ENCODE measurements around the gene NUAK1. TPM values are rescaled to one million over a fixed set of nuclear protein-coding genes. Genes with fewer than 3 reads are reported as not detected.

The NUAK1 gene
- total RNA-seq, 1 experiment from 2014 or later: 1.3 TPM

DNA sequence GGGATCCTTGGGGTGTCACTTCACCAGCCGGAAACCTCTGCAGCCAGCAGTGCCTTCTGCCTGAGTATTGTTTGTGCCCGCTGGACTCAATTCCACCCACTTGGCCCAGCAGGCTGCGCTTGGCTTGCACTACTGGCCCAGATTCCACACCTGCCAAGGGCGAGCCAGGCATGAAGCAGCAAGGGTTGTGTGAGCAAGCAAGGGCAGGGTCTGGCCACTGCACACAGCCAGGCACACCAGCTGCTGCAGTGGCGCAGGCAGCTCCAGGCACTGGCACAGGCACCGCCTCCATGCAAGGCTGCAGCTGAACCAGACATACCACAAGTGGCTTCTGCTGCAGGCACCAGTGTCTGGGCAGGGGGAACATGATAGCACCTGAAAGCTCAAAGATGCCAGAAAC is 99.5 kb downstream of the NUAK1 start:
- ChIA-PET CTCF (no interaction called here), POLR2A (ENCODE audit: low non-redundant PET) (no interaction called here)
- no TSS peak for BruUV-seq (replicated peaks)
- Histone ChIP-seq H3K27me3 (replicated peaks; ENCODE audit: insufficient read depth, low read depth, low read length, poor library complexity) (no peaks in the 10 kb centered on the region), H3K27ac (ENCODE audit: low read depth, low read length, poor library complexity, severe bottlenecking) (no peak overlapping the region), H3K4me1 (ENCODE audit: insufficient read depth, low read length, poor library complexity, severe bottlenecking) (no peaks in the 10 kb centered on the region), H3K9me3 (ENCODE audit: low read depth, low read length, poor library complexity, severe bottlenecking) (no peaks in the 10 kb centered on the region), H3K36me3 (ENCODE audit: insufficient read depth, low read length, poor library complexity, severe bottlenecking) (no peaks in the 10 kb centered on the region), H3K4me3 (ENCODE audit: low read depth, low read length, poor library complexity, severe bottlenecking) (no peak overlapping the region)
- intact Hi-C loops (cut with micrococcal nuclease; ENCODE audit: unreplicated experiment): no loop called here
- DNase-seq (ENCODE audit: low spot score): no peak
- TF ChIP-seq EZH2 (IDR thresholded peaks at IDR 0.05; ENCODE audit: borderline replicate concordance, low read depth, low read length, poor library complexity, severe bottlenecking): no peak
- TF ChIP-seq, protein P1, sequence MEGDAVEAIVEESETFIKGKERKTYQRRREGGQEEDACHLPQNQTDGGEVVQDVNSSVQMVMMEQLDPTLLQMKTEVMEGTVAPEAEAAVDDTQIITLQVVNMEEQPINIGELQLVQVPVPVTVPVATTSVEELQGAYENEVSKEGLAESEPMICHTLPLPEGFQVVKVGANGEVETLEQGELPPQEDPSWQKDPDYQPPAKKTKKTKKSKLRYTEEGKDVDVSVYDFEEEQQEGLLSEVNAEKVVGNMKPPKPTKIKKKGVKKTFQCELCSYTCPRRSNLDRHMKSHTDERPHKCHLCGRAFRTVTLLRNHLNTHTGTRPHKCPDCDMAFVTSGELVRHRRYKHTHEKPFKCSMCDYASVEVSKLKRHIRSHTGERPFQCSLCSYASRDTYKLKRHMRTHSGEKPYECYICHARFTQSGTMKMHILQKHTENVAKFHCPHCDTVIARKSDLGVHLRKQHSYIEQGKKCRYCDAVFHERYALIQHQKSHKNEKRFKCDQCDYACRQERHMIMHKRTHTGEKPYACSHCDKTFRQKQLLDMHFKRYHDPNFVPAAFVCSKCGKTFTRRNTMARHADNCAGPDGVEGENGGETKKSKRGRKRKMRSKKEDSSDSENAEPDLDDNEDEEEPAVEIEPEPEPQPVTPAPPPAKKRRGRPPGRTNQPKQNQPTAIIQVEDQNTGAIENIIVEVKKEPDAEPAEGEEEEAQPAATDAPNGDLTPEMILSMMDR (conservative IDR thresholded peaks at IDR 0.05; ENCODE audit: low read depth, low read length): no peak

DNA sequence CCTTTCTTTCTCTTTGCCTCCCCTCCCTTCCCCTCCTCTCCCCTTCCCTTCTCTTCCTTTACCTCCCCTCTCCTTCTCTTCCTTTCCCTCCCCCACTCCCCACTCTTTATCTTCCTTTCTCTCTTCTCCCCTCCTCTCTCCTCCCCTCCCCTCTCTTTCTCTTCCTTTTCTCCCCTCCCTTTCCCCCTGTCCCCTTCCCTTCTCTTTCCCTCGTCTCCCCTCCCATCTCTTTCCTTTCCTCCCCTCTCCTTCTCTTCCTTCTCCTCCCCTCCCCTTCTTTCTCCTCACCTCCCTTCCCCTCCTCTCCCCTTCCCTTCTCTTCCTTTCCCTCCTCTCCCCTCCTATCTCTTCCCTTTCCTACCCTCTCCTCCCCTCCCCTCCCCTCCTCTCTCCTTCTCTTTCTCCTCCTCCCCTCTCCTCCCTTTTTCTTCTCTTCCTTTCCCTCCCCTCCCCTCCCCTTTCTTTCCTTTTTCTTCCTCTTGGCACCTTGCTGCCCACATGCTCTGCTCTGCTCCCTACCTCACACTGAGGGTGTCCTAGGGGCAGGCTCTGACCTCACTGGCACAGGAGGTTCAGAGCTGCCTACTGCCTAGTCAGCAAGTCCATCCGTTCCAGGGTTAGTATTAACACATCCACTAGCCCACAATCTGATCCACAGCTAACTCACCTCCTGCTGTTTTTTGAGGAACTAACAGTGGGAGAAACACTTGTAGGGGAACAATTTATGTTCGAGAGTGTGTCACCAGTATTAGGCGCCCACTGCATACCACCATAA is 101.0 kb downstream of the NUAK1 start:
- no peaks in the 10 kb centered on the region for H3K36me3 ChIP-seq (ENCODE audit: insufficient read depth, low read length, poor library complexity, severe bottlenecking)
- ChIA-PET CTCF (no interaction called here), POLR2A (ENCODE audit: low non-redundant PET) (no interaction called here)
- intact Hi-C loops (cut with micrococcal nuclease; ENCODE audit: unreplicated experiment): no loop called here
- no TSS peak for BruUV-seq (replicated peaks)
- no peak overlapping the region for H3K4me3 ChIP-seq (ENCODE audit: low read depth, low read length, poor library complexity, severe bottlenecking)
- no peak overlapping the region for H3K27ac ChIP-seq (ENCODE audit: low read depth, low read length, poor library complexity, severe bottlenecking)
- H3K9me3 ChIP-seq (ENCODE audit: low read depth, low read length, poor library complexity, severe bottlenecking): no peaks in the 10 kb centered on the region
- H3K4me1 ChIP-seq (ENCODE audit: insufficient read depth, low read length, poor library complexity, severe bottlenecking): no peaks in the 10 kb centered on the region
- TF ChIP-seq, protein P1 (conservative IDR thresholded peaks at IDR 0.05; ENCODE audit: low read depth, low read length): no peak
- TF ChIP-seq EZH2 (IDR thresholded peaks at IDR 0.05; ENCODE audit: borderline replicate concordance, low read depth, low read length, poor library complexity, severe bottlenecking): no peak
- no peak for DNase-seq (ENCODE audit: low spot score)
- H3K27me3 ChIP-seq (replicated peaks; ENCODE audit: insufficient read depth, low read depth, low read length, poor library complexity): no peaks in the 10 kb centered on the region

DNA sequence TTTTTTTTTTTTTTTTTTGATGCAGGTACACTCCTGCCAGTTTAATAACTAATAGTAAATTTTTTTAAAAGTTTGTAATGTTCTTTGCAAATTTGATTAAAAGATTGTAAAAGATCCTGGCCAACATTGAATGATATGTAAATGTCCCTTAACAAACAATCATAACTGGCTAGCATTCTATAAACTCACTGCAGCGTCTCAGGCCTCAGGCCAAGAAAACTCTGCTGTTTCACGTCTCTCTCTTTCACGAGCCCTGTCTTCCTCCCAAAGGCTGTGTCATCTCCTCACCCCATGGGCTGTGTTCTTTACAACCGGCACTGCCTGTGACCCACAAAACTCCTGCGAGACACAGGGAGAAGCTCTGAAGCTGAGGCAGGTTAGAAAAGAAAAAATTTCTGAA is 103.3 kb downstream of the NUAK1 start:
- H3K9me3 ChIP-seq (ENCODE audit: low read depth, low read length, poor library complexity, severe bottlenecking): no peaks in the 10 kb centered on the region
- no peaks in the 10 kb centered on the region for H3K27me3 ChIP-seq (replicated peaks; ENCODE audit: insufficient read depth, low read depth, low read length, poor library complexity)
- no peak for DNase-seq (ENCODE audit: low spot score)
- ChIA-PET CTCF (no interaction called here), POLR2A (ENCODE audit: low non-redundant PET) (no interaction called here)
- TF ChIP-seq, protein P1 (conservative IDR thresholded peaks at IDR 0.05; ENCODE audit: low read depth, low read length): no peak
- no peak for TF ChIP-seq EZH2 (IDR thresholded peaks at IDR 0.05; ENCODE audit: borderline replicate concordance, low read depth, low read length, poor library complexity, severe bottlenecking)
- H3K4me3 ChIP-seq (ENCODE audit: low read depth, low read length, poor library complexity, severe bottlenecking): no peak overlapping the region
- H3K36me3 ChIP-seq (ENCODE audit: insufficient read depth, low read length, poor library complexity, severe bottlenecking): no peaks in the 10 kb centered on the region
- no peaks in the 10 kb centered on the region for H3K4me1 ChIP-seq (ENCODE audit: insufficient read depth, low read length, poor library complexity, severe bottlenecking)
- H3K27ac ChIP-seq (ENCODE audit: low read depth, low read length, poor library complexity, severe bottlenecking): no peak overlapping the region
- BruUV-seq (replicated peaks): no TSS peak
- intact Hi-C loops (cut with micrococcal nuclease; ENCODE audit: unreplicated experiment): no loop called here
